Inflammatory macrophage treated with lipopolysaccharide for 1 hour (primary cell): Measurements from ENCODE around the gene SAMD11.
"Not testable (repeated sequence)": the region's sequence is repeated elsewhere in the genome, so short reads cannot be mapped to it uniquely, and the experiment has no call there.

Source experiments
- DNase-seq, 2 donors: peaks; one replicate each; pipeline ENCODE4 v3.0.0-alpha.2; 2020 to 2022

Gene SAMD11

GRCh38 chr1:978835-979743, 55.4 kb downstream of the SAMD11 start:
- DNase-seq: no peak

GRCh38 chr1:979744-980072, 56.0 kb downstream of the SAMD11 start:
- no peak for DNase-seq

GRCh38 chr1:980137-980571, 56.4 kb downstream of the SAMD11 start:
- no peak for DNase-seq

DNA sequence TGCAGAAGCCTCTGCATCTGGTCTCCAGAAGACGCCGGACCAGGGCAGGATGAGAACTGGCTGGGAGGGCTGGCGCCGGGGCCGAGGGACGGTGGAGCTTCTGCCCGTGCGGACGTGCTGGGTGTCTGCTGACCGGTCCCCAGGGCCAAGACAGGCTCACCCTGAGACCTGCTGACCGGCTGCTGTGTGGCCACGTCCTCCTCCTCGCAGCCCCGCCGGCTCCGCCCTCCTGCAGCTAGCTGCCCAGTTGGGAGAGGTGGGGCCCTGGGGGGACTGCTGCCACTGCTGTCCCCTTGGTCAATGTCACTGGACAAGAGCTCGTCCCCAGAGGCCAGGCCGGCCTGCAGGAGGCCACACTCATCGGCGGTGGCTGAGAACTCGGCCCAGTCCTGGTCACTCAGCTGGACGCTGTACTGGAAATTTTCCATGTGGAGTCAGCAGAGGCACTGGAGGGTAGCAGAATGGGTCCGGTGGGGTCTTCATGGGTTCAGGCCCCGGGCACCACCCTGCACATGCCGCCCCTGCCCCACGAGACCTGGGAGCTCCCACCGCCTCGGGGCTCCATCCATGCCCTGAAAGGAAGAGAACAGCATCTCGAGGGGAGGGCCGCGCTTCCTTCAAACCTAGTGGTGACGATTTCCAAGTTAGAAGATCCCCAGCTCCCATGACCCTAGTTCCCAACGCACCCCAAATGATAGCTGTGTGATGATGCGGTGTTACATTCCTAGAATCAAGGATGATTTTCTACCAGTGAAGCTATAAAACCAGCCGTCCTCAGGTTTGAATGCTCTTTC, 57.1 kb downstream of the SAMD11 start:
- DNase-seq: no peak

DNA sequence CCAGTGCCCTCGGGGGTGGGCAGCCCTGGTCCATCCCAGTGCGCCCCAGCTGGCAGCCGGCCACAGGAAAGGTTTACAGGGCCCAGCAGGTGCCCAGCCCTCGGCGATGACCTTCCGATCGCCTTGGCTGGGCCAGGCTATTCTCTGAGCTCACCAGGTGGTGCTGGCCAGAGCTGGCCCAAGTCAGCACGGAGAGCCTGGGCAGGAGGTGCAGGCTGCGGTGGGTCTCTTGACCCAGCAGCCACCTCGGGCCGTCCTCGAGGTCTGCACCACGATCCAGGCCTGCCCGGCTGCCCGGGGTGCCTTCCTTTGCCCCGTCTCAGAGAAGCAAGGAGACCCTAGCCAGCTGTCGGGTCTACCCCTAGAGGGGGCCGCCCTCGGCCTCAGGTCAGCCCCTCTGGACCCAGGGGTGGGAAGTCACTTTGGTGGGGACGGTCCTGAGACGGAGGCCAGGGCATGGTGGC, 57.8 kb downstream of the SAMD11 start:
- DNase-seq: no peak

DNA sequence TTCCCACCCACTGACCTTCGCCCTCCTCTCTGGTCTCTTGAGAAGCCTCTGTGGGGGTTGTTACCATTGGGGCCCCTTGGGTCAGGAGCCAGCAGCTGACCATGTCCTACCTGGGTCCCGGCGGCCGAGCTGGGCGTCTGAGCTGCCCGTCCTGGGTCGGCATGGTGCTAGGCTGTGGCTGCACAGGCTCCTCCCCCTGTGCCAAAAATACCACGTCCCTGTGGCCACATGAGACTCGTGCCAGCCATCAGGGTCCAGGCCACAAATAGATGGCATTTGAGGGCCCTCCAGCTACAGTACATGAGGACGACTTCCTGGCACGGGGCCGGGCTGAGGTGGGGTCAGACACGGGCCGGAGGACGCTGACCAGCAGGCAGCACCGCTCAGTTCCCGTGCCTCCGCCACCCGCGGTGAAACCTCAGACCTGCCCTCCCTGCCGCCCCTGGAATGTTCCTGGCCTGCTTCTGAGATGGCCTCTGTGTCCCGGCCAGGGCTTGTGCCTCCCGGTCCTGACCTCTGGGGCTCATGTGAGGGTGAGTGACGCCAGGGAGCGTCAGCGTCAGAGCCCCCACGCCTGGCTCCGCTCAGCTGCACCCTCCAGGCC, 58.3 kb downstream of the SAMD11 start, which contains the start of gene PERM1:
Gene PERM1, minus strand, starts transcription at position 139 of the 604 bp plus-strand sequence. CDS start 1,064 bp downstream, outside the sequence.
- no peak for DNase-seq

DNA sequence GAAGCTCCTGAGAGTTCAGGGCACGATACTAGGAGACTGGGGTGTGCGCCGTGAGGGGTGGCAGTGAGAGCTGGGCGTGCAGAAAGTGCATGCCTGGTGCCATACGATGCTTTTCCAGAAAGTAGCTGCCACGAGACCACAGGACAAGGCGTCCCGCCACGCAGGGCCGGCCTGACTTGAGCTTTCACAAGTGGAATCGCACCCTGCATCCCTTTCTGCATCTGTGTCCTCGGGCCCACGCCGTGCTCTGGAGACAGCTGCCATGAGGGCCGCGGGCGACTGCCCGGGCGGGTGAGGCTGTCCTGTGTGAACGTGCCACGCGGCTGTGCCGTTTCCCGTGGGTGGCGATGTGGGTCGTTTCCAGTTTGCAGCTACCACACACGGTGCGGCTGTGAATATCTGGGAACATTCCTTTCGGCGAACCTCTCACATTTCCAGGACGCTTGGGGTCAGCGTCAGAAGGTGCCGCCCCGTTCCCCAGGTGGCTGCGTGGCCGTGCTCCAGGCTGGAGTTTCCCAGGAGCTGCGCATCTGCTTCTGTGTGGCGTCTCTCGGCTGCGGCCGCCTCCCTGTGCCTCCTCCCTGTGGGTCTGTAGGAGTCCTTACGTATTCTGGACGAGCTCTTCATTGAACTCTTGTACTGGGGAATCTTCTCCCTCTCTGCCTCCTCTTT, 59.2 kb downstream of the SAMD11 start:
- no peak for DNase-seq

DNA sequence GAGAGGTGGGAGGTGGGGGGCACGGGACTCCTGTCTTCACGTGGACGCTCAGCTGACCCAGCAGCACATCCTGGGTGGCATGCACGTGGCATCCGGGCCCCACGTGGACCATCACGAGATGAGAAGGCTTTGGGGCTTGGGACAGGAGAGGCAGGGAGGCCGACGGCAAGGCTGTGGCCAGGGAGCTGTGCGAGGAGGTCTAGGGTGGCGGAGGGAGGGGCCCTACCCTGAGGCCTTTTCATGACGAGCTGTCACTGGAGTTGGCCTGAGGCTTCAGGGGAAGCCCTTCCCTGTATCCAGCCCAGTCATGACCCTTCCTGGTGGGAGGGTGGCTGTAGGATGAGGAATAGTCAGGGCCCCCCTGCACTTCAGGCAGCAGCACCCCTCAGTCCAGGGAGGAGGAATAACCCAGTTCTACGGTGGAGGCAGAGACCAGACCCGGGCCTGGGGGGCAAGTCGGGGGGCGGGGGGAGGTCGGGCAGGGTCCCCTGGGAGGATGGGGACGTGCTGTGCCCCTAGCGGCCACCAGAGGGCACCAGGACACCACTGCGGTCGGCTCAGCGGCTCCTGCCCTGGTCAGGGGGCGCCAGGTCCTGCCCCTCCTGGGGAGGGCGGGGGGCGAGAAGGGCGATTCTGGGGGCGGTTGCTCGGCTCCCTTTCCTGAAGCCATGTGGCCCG, 60.2 kb downstream of the SAMD11 start:
- DNase-seq: peak in 1 of 2 donors; percentile 37

GRCh38 chr1:984476-984814, 60.7 kb downstream of the SAMD11 start:
- no peak for DNase-seq

DNA sequence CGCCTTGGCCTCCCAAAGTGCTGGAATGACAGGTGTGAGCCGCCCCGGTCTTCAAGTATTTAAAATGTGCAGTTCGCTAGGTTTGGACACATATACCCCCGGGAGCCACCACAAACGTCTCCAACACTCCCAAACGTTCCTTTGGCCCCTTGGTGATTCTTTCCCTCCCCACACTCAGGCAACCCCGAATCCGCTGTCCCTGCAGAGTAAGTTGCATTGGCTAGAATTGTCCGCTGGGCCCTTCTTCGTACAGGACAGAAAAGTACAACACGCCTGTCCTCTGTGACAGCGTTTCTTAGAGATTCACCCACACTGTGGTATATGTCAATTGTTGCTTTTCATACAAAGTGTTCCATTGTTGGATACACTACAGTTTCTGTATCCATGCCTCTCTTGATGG, 61.4 kb downstream of the SAMD11 start:
- no peak for DNase-seq

DNA sequence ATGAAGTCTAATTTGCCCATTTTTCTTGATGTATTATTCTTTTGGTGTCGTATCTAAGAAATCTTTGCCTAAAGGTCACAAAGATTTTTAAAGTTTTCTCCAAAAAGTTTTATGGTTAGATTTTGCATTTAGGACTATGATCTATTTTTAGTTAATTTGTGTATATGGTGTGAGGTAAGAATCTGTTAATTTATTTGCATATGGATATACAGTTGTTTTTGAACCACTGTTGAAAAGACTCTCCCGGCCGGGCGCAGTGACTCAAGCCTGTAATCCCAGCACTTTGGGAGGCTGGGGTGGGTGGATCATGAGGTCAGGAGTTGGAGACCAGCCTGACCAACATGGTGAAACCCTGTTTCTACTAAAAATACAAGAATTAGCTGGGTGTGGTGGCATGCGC, 64.3 kb downstream of the SAMD11 start:
- not testable (repeated sequence) for DNase-seq

- DNase-seq: not testable (repeated sequence)
Measured at GRCh38 chr1:991275-991674, 67.6 kb downstream of the SAMD11 start.

DNA sequence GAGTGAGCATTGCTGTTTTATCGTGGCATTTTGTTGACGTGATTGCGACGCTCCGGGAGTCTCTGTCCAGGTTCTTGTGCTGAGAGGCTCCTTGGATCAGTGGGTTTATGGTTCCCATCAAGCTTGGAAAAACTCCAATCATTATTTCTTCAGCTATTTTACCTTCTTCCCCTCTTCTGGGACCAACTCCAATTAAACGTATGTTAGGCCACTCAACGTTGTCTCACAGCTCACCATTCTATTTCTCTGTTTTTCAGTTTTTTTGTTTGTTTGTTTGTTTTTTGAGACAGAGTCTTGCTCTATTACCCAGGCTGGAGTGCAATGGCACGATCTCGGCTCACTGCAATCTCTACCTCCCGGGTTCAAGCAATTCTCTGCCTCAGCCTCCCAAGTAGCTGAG, 68.2 kb downstream of the SAMD11 start:
- no peak for DNase-seq

GRCh38 chr1:992362-992761, 68.6 kb downstream of the SAMD11 start:
- no peak for DNase-seq

GRCh38 chr1:993379-993995, 69.8 kb downstream of the SAMD11 start:
- no peak for DNase-seq
